ENCODE results near the gene ANXA5.
"Not testable (repeated sequence)": the region's sequence is repeated elsewhere in the genome, so short reads cannot be mapped to it uniquely, and the experiment has no call there.

Gene ANXA5

GRCh38 chr4:121677524-121677923, 19.3 kb downstream of the ANXA5 start:
- no peak for DNase-seq (ENCODE audit: low spot score)

- DNase-seq (ENCODE audit: low spot score), result no peak
Measured at GRCh38 chr4:121676345-121677075, 20.3 kb downstream of the ANXA5 start.

GRCh38 chr4:121675715-121676114, 21.1 kb downstream of the ANXA5 start:
- DNase-seq (ENCODE audit: low spot score), result no peak

GRCh38 chr4:121674696-121675095, 22.1 kb downstream of the ANXA5 start:
- no peak for DNase-seq (ENCODE audit: low spot score)

GRCh38 chr4:121674191-121674590, 22.6 kb downstream of the ANXA5 start:
- no peak for DNase-seq (ENCODE audit: low spot score)

- no peak for DNase-seq (ENCODE audit: low spot score)
Measured at GRCh38 chr4:121669163-121669550, 27.6 kb downstream of the ANXA5 start.

GRCh38 chr4:121668368-121669162, 28.2 kb downstream of the ANXA5 start:
- peak; percentile 40 for DNase-seq (ENCODE audit: low spot score)

- DNase-seq (ENCODE audit: low spot score), result no peak
Measured at GRCh38 chr4:121666091-121666679, 30.6 kb downstream of the ANXA5 start.

- DNase-seq (ENCODE audit: low spot score), result no peak
Measured at GRCh38 chr4:121665371-121665770, 31.4 kb downstream of the ANXA5 start.

GRCh38 chr4:121662225-121662624, 34.6 kb downstream of the ANXA5 start:
- DNase-seq (ENCODE audit: low spot score), result no peak

GRCh38 chr4:121660175-121660933, 36.4 kb downstream of the ANXA5 start:
- DNase-seq (ENCODE audit: low spot score), result not testable (repeated sequence)

GRCh38 chr4:121658125-121658524, 38.7 kb downstream of the ANXA5 start:
- DNase-seq (ENCODE audit: low spot score), result no peak

- DNase-seq (ENCODE audit: low spot score), result no peak
Measured at GRCh38 chr4:121656269-121656641, 40.5 kb downstream of the ANXA5 start.

GRCh38 chr4:121655320-121656268, 41.2 kb downstream of the ANXA5 start:
- no peak for DNase-seq (ENCODE audit: low spot score)

GRCh38 chr4:121654738-121655137, 42.0 kb downstream of the ANXA5 start:
- DNase-seq (ENCODE audit: low spot score), result no peak

- no peak for DNase-seq (ENCODE audit: low spot score)
Measured at GRCh38 chr4:121653986-121654385, 42.8 kb downstream of the ANXA5 start.

- no peak for DNase-seq (ENCODE audit: low spot score)
Measured at GRCh38 chr4:121653214-121653613, 43.6 kb downstream of the ANXA5 start.

- no peak for DNase-seq (ENCODE audit: low spot score)
Measured at GRCh38 chr4:121651597-121651996, 45.2 kb downstream of the ANXA5 start.

GRCh38 chr4:121650741-121651140, 46.0 kb downstream of the ANXA5 start:
- DNase-seq (ENCODE audit: low spot score), result no peak

GRCh38 chr4:121648516-121648915, 48.3 kb downstream of the ANXA5 start:
- no peak for DNase-seq (ENCODE audit: low spot score)

- no peak for DNase-seq (ENCODE audit: low spot score)
Measured at GRCh38 chr4:121642876-121643585, 53.7 kb downstream of the ANXA5 start.
